HCT116 (cell line): ENCODE results near the gene MIF. TPM values are rescaled to one million over a fixed set of nuclear protein-coding genes. Genes with fewer than 3 reads are reported as not detected.

Experiments used
- ATAC-seq: fragments of 200-7000 bp; cut with Tn5 transposase; 2 replicates; pipeline ENCODE4 v1.9.1; 2020; ENCODE audit warnings: mild to moderate bottlenecking, moderate library complexity
- BruUV-seq: library from RNA; stranded (reverse); fragments of 400-500 nt; replicated peaks from 2 replicates; lab custom pipeline; 2021; lab: Mats Ljungman, UMichigan
- CTCF ChIA-PET: fragments of 300-600 bp; sonication (Branson Sonifier 250); formaldehyde crosslinking; loops from one replicate; lab custom pipeline; 2021; ENCODE audit warnings: antibody characterized with exemption; lab: Charles Lee
- POLR2A ChIA-PET: fragments of 300-600, 350-600 bp; sonication (Branson Sonifier 250); formaldehyde crosslinking; loops from one replicate; lab custom pipeline; 2021; ENCODE audit warnings: antibody characterized with exemption; lab: Charles Lee
- RAD21 ChIA-PET, 2 experiments: fragments of 300-600 bp; sonication (Branson Sonifier 250); formaldehyde crosslinking; loops; one replicate each; lab custom pipeline; 2023; ENCODE audit warnings: low total read pairs in 2 of 2; ENCODE audit not compliant: uncharacterized antibody in 2 of 2, unreplicated experiment in 2 of 2, low non-redundant PET in 1 of 2; lab: Charles Lee
- DNase-seq: peaks from one replicate; pipeline ENCODE4 v3.0.0-alpha.2; 2010; ENCODE audit warnings: low read depth, low spot score
- H2AFZ ChIP-seq: fragments of 200-600 bp; shearing (Covaris generic), sonication (generic); 2 replicates; pipeline ENCODE4 v1.6.1; 2017; ENCODE audit warnings: low read depth, mixed run types, mixed read lengths, antibody characterized with exemption, low read length; ENCODE audit not compliant: poor library complexity, severe bottlenecking
- H3K27ac ChIP-seq: 2 replicates; pipeline ENCODE4 v1.5.1; 2012; ENCODE audit warnings: low read depth, low read length
- H3K27me3 ChIP-seq: fragments of 200-600 bp; sonication (generic); 2 replicates; pipeline ENCODE4 v1.6.1; 2016; ENCODE audit warnings: mixed run types, low read length, mixed read lengths; ENCODE audit not compliant: insufficient read depth
- H3K36me3 ChIP-seq, 2 experiments: fragments of 200-500 bp in 1 of 2; fragments of 200-600 bp in 1 of 2; sonication (Bioruptor generic) in 1 of 2; sonication (generic) in 1 of 2; 2 replicates each; pipeline versions ENCODE4 v1.5.1 to v1.6.1; 2014 to 2016; ENCODE audit warnings: low read length in 2 of 2, inconsistent platforms in 1 of 2, mixed read lengths in 1 of 2, mixed run types in 1 of 2; ENCODE audit not compliant: insufficient read depth in 2 of 2, control insufficient read depth in 1 of 2
- H3K4me1 ChIP-seq, 2 experiments: fragments of 200-600 bp in 1 of 2; sonication (generic) in 1 of 2; 2 replicates each; pipeline versions ENCODE4 v1.5.1 to v1.6.1; 2012 to 2017; ENCODE audit warnings: low read length in 2 of 2, inconsistent platforms in 1 of 2, mild to moderate bottlenecking in 1 of 2, mixed read lengths in 1 of 2, mixed run types in 1 of 2, moderate library complexity in 1 of 2; ENCODE audit not compliant: insufficient read depth in 2 of 2, control insufficient read depth in 1 of 2
- H3K4me2 ChIP-seq: fragments of 200-600 bp; sonication (generic); 2 replicates; pipeline ENCODE4 v1.6.1; 2017; ENCODE audit warnings: mixed run types, low read length, mixed read lengths
- H3K4me3 ChIP-seq, 2 experiments: fragments of 200-600 bp in 1 of 2; sonication (generic) in 1 of 2; replicated peaks in 1 of 2; 2 replicates each; pipeline ENCODE4 v1.5.1; 2011 to 2016; ENCODE audit warnings: low read length in 2 of 2, control low read depth in 1 of 2, low read depth in 1 of 2, mild to moderate bottlenecking in 1 of 2, mixed read lengths in 1 of 2, mixed run types in 1 of 2
- H3K79me2 ChIP-seq: fragments of 200-600 bp; sonication (generic); 2 replicates; pipeline ENCODE4 v1.6.1; 2017; ENCODE audit warnings: mild to moderate bottlenecking, mixed run types, low read length, moderate library complexity, mixed read lengths; ENCODE audit not compliant: insufficient read depth
- H3K9ac ChIP-seq: fragments of 200-600 bp; sonication (generic); 2 replicates; pipeline ENCODE4 v1.6.1; 2016; ENCODE audit warnings: low read length, mixed read lengths
- H3K9me2 ChIP-seq: fragments of 200-600 bp; sonication (generic), shearing (Covaris generic); 2 replicates; pipeline ENCODE4 v1.6.1; 2017; ENCODE audit warnings: mixed run types, mild to moderate bottlenecking, moderate library complexity; ENCODE audit not compliant: insufficient read depth
- H3K9me3 ChIP-seq, 2 experiments: fragments of 200-500 bp in 1 of 2; fragments of 200-600 bp in 1 of 2; sonication (Bioruptor generic) in 1 of 2; sonication (generic) in 1 of 2; 2 replicates each; pipeline ENCODE4 v1.6.1; 2014 to 2017; ENCODE audit warnings: low read length in 2 of 2, mixed read lengths in 2 of 2, inconsistent platforms in 1 of 2, low read depth in 1 of 2, mild to moderate bottlenecking in 1 of 2, mixed run types in 1 of 2, moderate library complexity in 1 of 2; ENCODE audit not compliant: control insufficient read depth in 1 of 2, insufficient read depth in 1 of 2
- H4K20me1 ChIP-seq: fragments of 200-600 bp; sonication (generic), shearing (Covaris generic); 2 replicates; pipeline ENCODE4 v1.6.1; 2017; ENCODE audit warnings: mixed run types, mild to moderate bottlenecking, moderate library complexity; ENCODE audit not compliant: insufficient read depth
- CBX3 ChIP-seq: IDR thresholded peaks from 2 replicates; pipeline ENCODE4 v1.6.1; 2012; ENCODE audit warnings: low read depth
- CEBPB ChIP-seq: IDR thresholded peaks from 2 replicates; pipeline ENCODE4 v1.6.1; 2012; ENCODE audit warnings: low read depth
- CTCF ChIP-seq, 3 experiments: fragments of 200-600 bp in 1 of 3; sonication (generic) in 1 of 3; IDR thresholded peaks in 2 of 3; conservative IDR thresholded peaks in 1 of 3; 2 replicates each; pipeline ENCODE4 v1.5.1; 2012 to 2017; ENCODE audit warnings: low read depth in 2 of 3, low read length in 2 of 3, antibody characterized with exemption in 1 of 3, borderline replicate concordance in 1 of 3, control low read depth in 1 of 3, mild to moderate bottlenecking in 1 of 3, mixed read lengths in 1 of 3, mixed run types in 1 of 3, moderate library complexity in 1 of 3; ENCODE audit not compliant: insufficient read depth in 1 of 3
- ELF1 ChIP-seq: IDR thresholded peaks from 2 replicates; pipeline ENCODE4 v1.6.1; 2012; ENCODE audit warnings: low read depth, borderline replicate concordance
- EZH2 ChIP-seq: fragments of 200-600 bp; sonication (generic); IDR thresholded peaks from 2 replicates; pipeline ENCODE4 v1.6.1; 2017; ENCODE audit warnings: antibody characterized with exemption, mixed run types
- EZH2phosphoT487 ChIP-seq: fragments of 200-600 bp; IDR thresholded peaks from 2 replicates; pipeline ENCODE4 v1.6.1; 2018; ENCODE audit warnings: antibody characterized with exemption, borderline replicate concordance
- FOSL1 ChIP-seq: IDR thresholded peaks from 2 replicates; pipeline ENCODE4 v1.6.1; 2012; ENCODE audit warnings: low read depth
- MAX ChIP-seq: IDR thresholded peaks from 2 replicates; pipeline ENCODE4 v1.6.1; 2012
- RAD21 ChIP-seq: IDR thresholded peaks from 2 replicates; pipeline ENCODE4 v1.6.1; 2012; ENCODE audit warnings: low read depth, mild to moderate bottlenecking
- SIN3A ChIP-seq: IDR thresholded peaks from 2 replicates; pipeline ENCODE4 v1.6.1; 2012; ENCODE audit warnings: low read depth
- SP1 ChIP-seq: IDR thresholded peaks from 2 replicates; pipeline ENCODE4 v1.6.1; 2012; ENCODE audit warnings: low read depth
- SRF ChIP-seq: IDR thresholded peaks from 2 replicates; pipeline ENCODE4 v1.6.1; 2012; ENCODE audit warnings: low read depth
- ZBTB33 ChIP-seq: IDR thresholded peaks from 2 replicates; pipeline ENCODE4 v1.6.1; 2011; ENCODE audit warnings: mild to moderate bottlenecking, low read length, moderate library complexity; ENCODE audit not compliant: insufficient replicate concordance; ENCODE audit errors: extremely low read depth
- ZFX ChIP-seq: fragments of 450-650 bp; IDR thresholded peaks from 2 replicates; pipeline ENCODE4 v1.6.1; 2017
- ZNF274 ChIP-seq: fragments of 200-500 bp; sonication (Bioruptor generic); IDR thresholded peaks from 2 replicates; pipeline ENCODE4 v1.6.1; 2014; ENCODE audit warnings: mild to moderate bottlenecking, low read depth, low read length, inconsistent platforms
- intact Hi-C: fragments of 100-400 bp; cut with micrococcal nuclease; formaldehyde crosslinking; loops from 2 replicates; pipeline ENCODE4 v1.10.0; 2022
- total RNA-seq: library from RNA; stranded (reverse); gene quantifications from one replicate; pipeline ENCODE4 v1.2.1, GENCODE V29; 2021; ENCODE audit not compliant: unreplicated experiment

The MIF gene
- total RNA-seq, 1 experiment from 2014 or later, result 1,511 TPM

GRCh38 chr22:23883658-23884057 is 10.5 kb upstream of the MIF start:
- DNase-seq, result no peak
- RAD21 ChIA-PET, result no interaction called here
- Histone ChIP-seq H3K36me3 (0 out of 4 replicates have a peak, but pooled peaks cover 0 to 3% of the 10 kb centered on the region in 2 experiments), H2AFZ (no peak overlapping the region), H3K27ac (no peak overlapping the region), H3K4me1 (peaks cover 6 to 12% of the 10 kb centered on the region in 2 experiments), H3K4me2 (no peak overlapping the region), H3K27me3 (no peaks in the 10 kb centered on the region), H3K79me2 (no peaks in the 10 kb centered on the region)
- intact Hi-C loops, result no loop called here
- POLR2A ChIA-PET, result no interaction called here
- TF ChIP-seq ZFX, result no peak
- TF ChIP-seq RAD21, result no peak
- no peak for TF ChIP-seq SRF
- no peak for TF ChIP-seq MAX
- TF ChIP-seq CBX3, result no peak
- TF ChIP-seq EZH2, result no peak
- no peak for TF ChIP-seq CTCF (IDR thresholded peaks at IDR 0.05 in 2 of 3, conservative IDR thresholded peaks at IDR 0.05 in 1 of 3; ENCODE audit: borderline replicate concordance in 1 of 3, insufficient read depth in 1 of 3, low read depth in 2 of 3, low read length in 2 of 3)
- TF ChIP-seq CEBPB, result no peak
- TF ChIP-seq ZNF274, result no peak
- no peak for TF ChIP-seq ZBTB33
- TF ChIP-seq ELF1, result no peak
- TF ChIP-seq FOSL1, result no peak
- TF ChIP-seq SIN3A, result no peak
- no peak for TF ChIP-seq SP1
- TF ChIP-seq EZH2phosphoT487, result no peak
- TF ChIP-seq, all 23 proteins: peak for 0
- H3K4me3 ChIP-seq, result no peak overlapping the region
- CTCF ChIA-PET, result interaction anchor here (1.7 kb wide), 1 partner anchor 10 kb away, joined by 6 read pairs; the partner anchor contains the start of gene MIF
- no peak for ATAC-seq
- no peaks in the 10 kb centered on the region for H3K9me2 ChIP-seq
- H4K20me1 ChIP-seq, result no peaks in the 10 kb centered on the region
- no TSS peak for BruUV-seq
- H3K9me3 ChIP-seq, result no peaks in the 10 kb centered on the region
- H3K9ac ChIP-seq, result no peak overlapping the region
